Large intestine (tissue), 12 donors: ENCODE measurements around the gene TOMM22. TPM values are rescaled to one million over a fixed set of nuclear protein-coding genes. Genes with fewer than 3 reads are reported as not detected.
A peak's percentile ranks its signal among the peaks of the same experiment; 100 is the strongest.
"Not testable (repeated sequence)": the region's sequence is repeated elsewhere in the genome, so short reads cannot be mapped to it uniquely, and the experiment has no call there.

Experiments used
- DNase-seq, 2 donors: peaks; one replicate each; pipeline versions ENCODE4 v3.0.0 to v3.0.0-alpha.2; 2013
- H3K27ac ChIP-seq: one replicate; pipeline ENCODE4 v1.5.1; 2013; ENCODE audit warnings: low read length
- H3K27me3 ChIP-seq: 2 replicates; pipeline ENCODE4 v1.6.1; 2013; ENCODE audit warnings: low read length; ENCODE audit not compliant: control insufficient read depth, insufficient read depth
- H3K36me3 ChIP-seq: 2 replicates; pipeline ENCODE4 v1.6.1; 2013; ENCODE audit warnings: low read length; ENCODE audit not compliant: control insufficient read depth, insufficient read depth
- H3K4me1 ChIP-seq: one replicate; pipeline ENCODE4 v1.6.1; 2013; ENCODE audit warnings: low read length; ENCODE audit not compliant: control insufficient read depth, insufficient read depth
- H3K4me3 ChIP-seq: one replicate; pipeline ENCODE4 v1.5.1; 2013; ENCODE audit warnings: low read length
- H3K9me3 ChIP-seq: one replicate; pipeline ENCODE4 v1.6.1; 2013; ENCODE audit warnings: mild to moderate bottlenecking, low read depth, low read length, moderate library complexity; ENCODE audit not compliant: control insufficient read depth
- WGBS: methylation state at CpG from one replicate; pipeline ENCODE4 v1.1.5; 2013; ENCODE audit warnings: low lambda C conversion rate; ENCODE audit not compliant: insufficient coverage; 5-methylcytosine and 5-hydroxymethylcytosine counted together
- long read RNA-seq, 11 donors: transcript quantifications; one replicate each; lab custom pipeline, GENCODE V29; 2026
- polyA plus RNA-seq: library from polyadenylated mRNA; unstranded; fragments of 120-200 nt; gene quantifications from one replicate; pipeline ENCODE4 v1.2.1, GENCODE V29; 2013

Gene TOMM22
- polyA plus RNA-seq: 76.8 TPM
- long read RNA-seq, donor 1, transcript TOMM22-201 (4 exons, 2,040 nt): major isoform, 34 of 37 reads
- long read RNA-seq, donor 1, partial matches to known transcripts: 0 of 37 reads
- long read RNA-seq, donor 1, other reads (novel, unspliced or antisense): 0 of 37 reads
- long read RNA-seq, donor 2, transcript TOMM22-202 (3 exons, 782 nt): minor isoform, 11 of 67 reads
- long read RNA-seq, donor 2, transcript TOMM22-201 (4 exons, 2,040 nt): major isoform, 56 of 67 reads
- long read RNA-seq, donor 2, partial matches to known transcripts: 0 of 67 reads
- long read RNA-seq, donor 2, other reads (novel, unspliced or antisense): 0 of 67 reads
- long read RNA-seq, donor 3, transcript TOMM22-201 (4 exons, 2,040 nt): major isoform, 79 of 311 reads
- long read RNA-seq, donor 3, transcript TOMM22-202 (3 exons, 782 nt): minor isoform, 9 of 311 reads
- long read RNA-seq, donor 3, partial matches to known transcripts: 223 of 311 reads
- long read RNA-seq, donor 3, other reads (novel, unspliced or antisense): 0 of 311 reads
- long read RNA-seq, donor 4, partial matches to known transcripts: 15 of 22 reads
- long read RNA-seq, donor 4, other reads (novel, unspliced or antisense): 0 of 22 reads
- long read RNA-seq, donor 5, transcript TOMM22-201 (4 exons, 2,040 nt): major isoform, 28 of 29 reads
- long read RNA-seq, donor 5, partial matches to known transcripts: 0 of 29 reads
- long read RNA-seq, donor 5, other reads (novel, unspliced or antisense): 0 of 29 reads
- long read RNA-seq, donor 6, transcript TOMM22-201 (4 exons, 2,040 nt): major isoform, 46 of 191 reads
- long read RNA-seq, donor 6, partial matches to known transcripts: 141 of 191 reads
- long read RNA-seq, donor 6, other reads (novel, unspliced or antisense): 0 of 191 reads
- long read RNA-seq, donor 7, transcript TOMM22-201 (4 exons, 2,040 nt): major isoform, 19 of 65 reads
- long read RNA-seq, donor 7, partial matches to known transcripts: 44 of 65 reads
- long read RNA-seq, donor 7, other reads (novel, unspliced or antisense): 0 of 65 reads
- long read RNA-seq, donor 8, transcript TOMM22-201 (4 exons, 2,040 nt): major isoform, 45 of 53 reads
- long read RNA-seq, donor 8, transcript TOMM22-202 (3 exons, 782 nt): minor isoform, 8 of 53 reads
- long read RNA-seq, donor 8, partial matches to known transcripts: 0 of 53 reads
- long read RNA-seq, donor 8, other reads (novel, unspliced or antisense): 0 of 53 reads
- long read RNA-seq, donor 9, transcript TOMM22-202 (3 exons, 782 nt): minor isoform, 5 of 54 reads
- long read RNA-seq, donor 9, transcript TOMM22-201 (4 exons, 2,040 nt): major isoform, 38 of 54 reads
- long read RNA-seq, donor 9, partial matches to known transcripts: 11 of 54 reads
- long read RNA-seq, donor 9, other reads (novel, unspliced or antisense): 0 of 54 reads
- long read RNA-seq, donor 10, transcript TOMM22-202 (3 exons, 782 nt): minor isoform, 8 of 71 reads
- long read RNA-seq, donor 10, transcript TOMM22-201 (4 exons, 2,040 nt): major isoform, 63 of 71 reads
- long read RNA-seq, donor 10, partial matches to known transcripts: 0 of 71 reads
- long read RNA-seq, donor 10, other reads (novel, unspliced or antisense): 0 of 71 reads
- long read RNA-seq, donor 11, transcript TOMM22-201 (4 exons, 2,040 nt): major isoform, 47 of 51 reads
- long read RNA-seq, donor 11, partial matches to known transcripts: 0 of 51 reads
- long read RNA-seq, donor 11, other reads (novel, unspliced or antisense): 0 of 51 reads

- Histone ChIP-seq H3K36me3 (peaks cover 33% of the 10 kb centered on the region), H3K27me3 (no peaks in the 10 kb centered on the region), H3K4me3 (peak within 1 kb of the TSS; percentile 74), H3K9me3 (no peaks in the 10 kb centered on the region), H3K27ac (peak within 1 kb of the TSS; percentile 56), H3K4me1 (peaks cover 9% of the 10 kb centered on the region)
- peak; percentile 83 to 94 for DNase-seq
- 17% methylated on average over 1 of the region's 60 CpGs for WGBS
Measured at GRCh38 chr22:38681582-38682335, at the start of gene TOMM22. TOMM22 (plus strand) TSS chr22:38681957; CDS start chr22:38681979, 22 bp downstream.

GRCh38 chr22:38632528-38632927 is 49.2 kb upstream of the TOMM22 start:
- WGBS: 17% methylated on average over 1 of the region's 3 CpGs
- Histone ChIP-seq H3K27me3 (no peaks in the 10 kb centered on the region), H3K4me1 (no peaks in the 10 kb centered on the region), H3K36me3 (peaks cover 2% of the 10 kb centered on the region), H3K27ac (no peak overlapping the region), H3K9me3 (no peaks in the 10 kb centered on the region), H3K4me3 (no peak overlapping the region)
- DNase-seq: no peak

DNA sequence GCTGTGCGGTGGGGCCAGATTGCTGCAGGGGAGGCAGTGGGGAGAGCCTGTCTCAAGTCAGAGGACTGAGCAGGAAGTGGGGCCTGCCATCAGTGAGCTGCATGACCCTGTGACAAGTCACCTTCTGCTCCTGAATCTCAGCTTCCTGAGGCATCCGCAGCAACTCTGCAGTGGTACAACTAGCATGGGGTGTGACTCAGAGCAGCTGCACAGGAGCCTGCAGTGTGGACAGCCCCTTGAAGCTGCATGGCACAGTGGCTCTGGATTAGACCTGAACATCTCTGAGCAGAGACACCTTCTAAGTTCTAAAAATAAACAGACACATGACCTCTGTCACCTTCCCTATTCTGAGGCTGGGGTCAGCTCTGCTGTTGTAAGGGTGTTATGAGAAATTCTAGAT is 43.5 kb upstream of the TOMM22 start:
- Histone ChIP-seq H3K27ac (no peak overlapping the region), H3K9me3 (no peaks in the 10 kb centered on the region), H3K27me3 (no peaks in the 10 kb centered on the region), H3K36me3 (peaks cover 5% of the 10 kb centered on the region), H3K4me1 (no peaks in the 10 kb centered on the region), H3K4me3 (no peak overlapping the region)
- WGBS: no CpG with 5 or more reads among the region's 2 CpGs
- no peak for DNase-seq

GRCh38 chr22:38638728-38639127 is 43.0 kb upstream of the TOMM22 start:
- no peaks in the 10 kb centered on the region for H3K9me3 ChIP-seq
- no CpG with 5 or more reads among the region's 3 CpGs for WGBS
- peaks cover 5% of the 10 kb centered on the region for H3K36me3 ChIP-seq
- H3K4me1 ChIP-seq: no peaks in the 10 kb centered on the region
- no peak overlapping the region for H3K4me3 ChIP-seq
- no peaks in the 10 kb centered on the region for H3K27me3 ChIP-seq
- no peak for DNase-seq
- no peak overlapping the region for H3K27ac ChIP-seq

DNA sequence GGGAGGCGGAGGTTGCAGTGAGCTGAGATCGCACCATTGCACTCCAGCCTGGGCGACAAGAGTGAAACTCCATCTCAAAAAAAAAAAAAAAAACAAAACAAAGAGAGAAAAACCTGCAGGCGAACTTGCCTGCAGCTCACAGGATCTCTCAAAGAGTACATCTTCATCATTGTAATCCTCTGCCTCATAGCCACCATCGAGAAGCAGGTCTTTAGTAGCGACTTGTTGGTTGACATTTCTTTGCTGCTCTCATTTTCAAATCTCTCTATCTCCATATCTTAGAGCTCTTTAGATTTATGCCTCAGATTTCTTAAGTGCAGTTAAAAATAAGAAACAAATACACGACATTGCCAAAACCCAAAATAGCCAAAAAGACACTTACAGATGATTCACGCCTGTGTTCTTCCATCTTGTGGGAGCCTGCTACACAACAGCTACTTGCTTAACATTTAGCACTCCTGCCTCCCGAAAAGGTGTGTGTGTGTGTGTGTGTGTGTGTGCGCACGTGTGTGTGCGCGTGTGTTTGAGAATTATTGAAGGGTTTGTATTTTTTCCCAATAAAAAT is 40.2 kb upstream of the TOMM22 start:
- no peak overlapping the region for H3K4me3 ChIP-seq
- H3K27ac ChIP-seq: no peak overlapping the region
- no peak for DNase-seq
- no peaks in the 10 kb centered on the region for H3K27me3 ChIP-seq
- H3K9me3 ChIP-seq: no peaks in the 10 kb centered on the region
- no peaks in the 10 kb centered on the region for H3K4me1 ChIP-seq
- WGBS: 94% methylated on average over 3 of the region's 13 CpGs
- peaks cover 3% of the 10 kb centered on the region for H3K36me3 ChIP-seq

- H3K4me3 ChIP-seq, H3K27ac ChIP-seq, H3K36me3 ChIP-seq, H3K9me3 ChIP-seq, H3K4me1 ChIP-seq, H3K27me3 ChIP-seq, DNase-seq: not testable (repeated sequence)
- WGBS: no CpG with 5 or more reads among the region's 5 CpGs
Measured at GRCh38 chr22:38644245-38644644, 37.5 kb upstream of the TOMM22 start.

GRCh38 chr22:38645430-38645829 is 36.3 kb upstream of the TOMM22 start:
- Histone ChIP-seq H3K9me3 (no peaks in the 10 kb centered on the region), H3K27ac (no peak overlapping the region), H3K36me3 (no peaks in the 10 kb centered on the region), H3K27me3 (no peaks in the 10 kb centered on the region), H3K4me1 (no peaks in the 10 kb centered on the region), H3K4me3 (no peak overlapping the region)
- DNase-seq: no peak
- WGBS: no CpG with 5 or more reads among the region's 6 CpGs

DNA sequence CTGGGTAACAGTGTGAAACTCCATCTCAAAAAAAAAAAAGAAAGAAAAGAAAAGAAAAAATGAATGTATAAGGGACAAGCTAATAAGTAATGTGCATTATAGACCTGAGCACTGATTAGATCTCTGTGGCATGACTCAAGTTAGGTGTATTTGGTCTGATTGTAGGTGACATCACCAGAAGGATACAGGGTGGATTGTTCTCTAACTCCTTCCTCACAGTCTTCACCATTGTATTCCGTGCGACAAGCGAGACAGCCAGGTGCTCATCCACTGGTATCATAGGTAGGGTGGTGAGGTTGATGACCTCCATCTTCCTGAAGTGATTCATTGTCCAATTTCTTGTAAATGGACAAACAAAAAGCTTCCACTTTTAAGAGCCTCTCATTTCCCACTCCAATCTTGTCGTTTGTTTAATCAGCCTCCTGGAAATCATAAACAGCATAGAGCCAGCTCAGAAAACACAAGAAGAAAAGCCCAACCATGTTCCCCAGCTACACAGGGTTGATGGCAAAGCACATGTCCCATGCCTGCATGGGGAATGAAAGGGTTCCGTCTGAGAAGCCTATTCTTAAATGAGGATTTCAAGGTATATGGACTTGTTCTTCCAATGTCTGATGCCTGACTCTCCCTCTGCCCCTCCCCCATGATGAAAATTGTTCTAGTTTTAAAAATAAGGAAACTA is 31.8 kb upstream of the TOMM22 start:
- Histone ChIP-seq H3K27me3 (no peaks in the 10 kb centered on the region), H3K36me3 (no peaks in the 10 kb centered on the region), H3K9me3 (no peaks in the 10 kb centered on the region), H3K27ac (no peak overlapping the region), H3K4me3 (no peak overlapping the region), H3K4me1 (no peaks in the 10 kb centered on the region)
- DNase-seq: no peak
- WGBS: 60% methylated on average over 1 of the region's 5 CpGs
